Effector CD8-positive, alpha-beta T cell (primary cell): ENCODE results near the gene CAMKK2.
"Not testable (repeated sequence)": the region's sequence is repeated elsewhere in the genome, so short reads cannot be mapped to it uniquely, and the experiment has no call there.

Experiments used
- DNase-seq: peaks from one replicate; lab custom pipeline; 2025; lab: John Stamatoyannopoulos, UW
- total RNA-seq, 4 experiments: gene quantifications; one replicate each; lab custom pipeline; 2026; lab: John Stamatoyannopoulos, UW

The CAMKK2 gene
- 19.9 to 35.6 (median 32.0) reads per million in 4 experiments for total RNA-seq

- peak; percentile 78 for DNase-seq
Measured at GRCh38 chr12:121296618-121297434, at the start of gene CAMKK2. CAMKK2 (minus strand) TSS chr12:121296709; CDS start chr12:121274526, 22,183 bp downstream.

GRCh38 chr12:121345151-121345815, 48.8 kb upstream of the CAMKK2 start:
- no peak for DNase-seq

GRCh38 chr12:121344506-121344905, 48.0 kb upstream of the CAMKK2 start:
- DNase-seq = no peak

GRCh38 chr12:121337416-121337815, 40.9 kb upstream of the CAMKK2 start:
- no peak for DNase-seq

- DNase-seq = no peak
Measured at GRCh38 chr12:121334513-121335343, 38.2 kb upstream of the CAMKK2 start.

- DNase-seq = no peak
Measured at GRCh38 chr12:121333747-121334146, 37.2 kb upstream of the CAMKK2 start.

GRCh38 chr12:121331248-121331647, 34.7 kb upstream of the CAMKK2 start:
- DNase-seq = no peak

GRCh38 chr12:121330692-121331091, 34.2 kb upstream of the CAMKK2 start:
- DNase-seq = no peak

- DNase-seq = no peak
Measured at GRCh38 chr12:121330195-121330594, 33.7 kb upstream of the CAMKK2 start.

- DNase-seq = no peak
Measured at GRCh38 chr12:121328620-121329019, 32.1 kb upstream of the CAMKK2 start.

- no peak for DNase-seq
Measured at GRCh38 chr12:121326996-121327674, 30.6 kb upstream of the CAMKK2 start.

GRCh38 chr12:121325922-121326396, 29.4 kb upstream of the CAMKK2 start:
- DNase-seq = no peak

- DNase-seq = no peak
Measured at GRCh38 chr12:121323908-121324307, 27.4 kb upstream of the CAMKK2 start.

GRCh38 chr12:121318121-121318520, 21.6 kb upstream of the CAMKK2 start:
- DNase-seq = no peak

GRCh38 chr12:121314431-121314830, 17.9 kb upstream of the CAMKK2 start:
- DNase-seq = no peak

- DNase-seq = not testable (repeated sequence)
Measured at GRCh38 chr12:121310231-121310630, 13.7 kb upstream of the CAMKK2 start.

GRCh38 chr12:121307397-121307796, 10.9 kb upstream of the CAMKK2 start:
- DNase-seq = not testable (repeated sequence)

GRCh38 chr12:121304306-121304705, 7.8 kb upstream of the CAMKK2 start:
- DNase-seq = no peak

- DNase-seq = no peak
Measured at GRCh38 chr12:121301876-121302275, 5.4 kb upstream of the CAMKK2 start.

- no peak for DNase-seq
Measured at GRCh38 chr12:121300083-121300819, 3.7 kb upstream of the CAMKK2 start.

- DNase-seq = no peak
Measured at GRCh38 chr12:121299662-121300061, 3.2 kb upstream of the CAMKK2 start.
